ENCODE results near the gene RAC2.
"Not testable (repeated sequence)": the region's sequence is repeated elsewhere in the genome, so short reads cannot be mapped to it uniquely, and the experiment has no call there.

RAC2 gene

GRCh38 chr22:37254209-37254866 lies 10.3 kb upstream of the RAC2 start:
- DNase-seq, result no peak

- DNase-seq, result no peak
Measured at GRCh38 chr22:37253126-37253660, 9.1 kb upstream of the RAC2 start.

- DNase-seq, result not testable (repeated sequence)
Measured at GRCh38 chr22:37251836-37252235, 7.8 kb upstream of the RAC2 start.

GRCh38 chr22:37249986-37250385 lies 5.9 kb upstream of the RAC2 start:
- no peak for DNase-seq

GRCh38 chr22:37248251-37248650 lies 4.2 kb upstream of the RAC2 start:
- DNase-seq, result no peak

- no peak for DNase-seq
Measured at GRCh38 chr22:37245740-37246139, 1.7 kb upstream of the RAC2 start.

- no peak for DNase-seq
Measured at GRCh38 chr22:37244922-37245722, 1.1 kb upstream of the RAC2 start.

GRCh38 chr22:37243402-37244113 lies 511 bp downstream of the RAC2 start:
- no peak for DNase-seq

- no peak for DNase-seq
Measured at GRCh38 chr22:37242395-37242918, 1.6 kb downstream of the RAC2 start.

- no peak for DNase-seq
Measured at GRCh38 chr22:37241351-37242142, 2.5 kb downstream of the RAC2 start.

GRCh38 chr22:37240941-37241320 lies 3.1 kb downstream of the RAC2 start:
- no peak for DNase-seq

- DNase-seq, result no peak
Measured at GRCh38 chr22:37240240-37240940, 3.7 kb downstream of the RAC2 start.

GRCh38 chr22:37239336-37240239 lies 4.5 kb downstream of the RAC2 start:
- no peak for DNase-seq

GRCh38 chr22:37237371-37238268 lies 6.4 kb downstream of the RAC2 start:
- no peak for DNase-seq

- DNase-seq, result no peak
Measured at GRCh38 chr22:37235897-37236607, 8.0 kb downstream of the RAC2 start.

GRCh38 chr22:37234736-37235711 lies 9.0 kb downstream of the RAC2 start:
- DNase-seq, result no peak

- DNase-seq, result no peak
Measured at GRCh38 chr22:37233751-37234631, 10.1 kb downstream of the RAC2 start.

Data from NCI-H1092 treated with DMSO at 0.1 percent for 48 hours (cell line).